Measurements from ENCODE around the gene KNL1.
"Not testable (repeated sequence)": the region's sequence is repeated elsewhere in the genome, so short reads cannot be mapped to it uniquely, and the experiment has no call there.

Gene KNL1

GRCh38 chr15:40647523-40647922 lies 53.5 kb downstream of the KNL1 start:
- H3K4me3 ChIP-seq (ENCODE audit: control insufficient read depth, low read depth, low read length), result no peak overlapping the region
- TF ChIP-seq, protein P1, sequence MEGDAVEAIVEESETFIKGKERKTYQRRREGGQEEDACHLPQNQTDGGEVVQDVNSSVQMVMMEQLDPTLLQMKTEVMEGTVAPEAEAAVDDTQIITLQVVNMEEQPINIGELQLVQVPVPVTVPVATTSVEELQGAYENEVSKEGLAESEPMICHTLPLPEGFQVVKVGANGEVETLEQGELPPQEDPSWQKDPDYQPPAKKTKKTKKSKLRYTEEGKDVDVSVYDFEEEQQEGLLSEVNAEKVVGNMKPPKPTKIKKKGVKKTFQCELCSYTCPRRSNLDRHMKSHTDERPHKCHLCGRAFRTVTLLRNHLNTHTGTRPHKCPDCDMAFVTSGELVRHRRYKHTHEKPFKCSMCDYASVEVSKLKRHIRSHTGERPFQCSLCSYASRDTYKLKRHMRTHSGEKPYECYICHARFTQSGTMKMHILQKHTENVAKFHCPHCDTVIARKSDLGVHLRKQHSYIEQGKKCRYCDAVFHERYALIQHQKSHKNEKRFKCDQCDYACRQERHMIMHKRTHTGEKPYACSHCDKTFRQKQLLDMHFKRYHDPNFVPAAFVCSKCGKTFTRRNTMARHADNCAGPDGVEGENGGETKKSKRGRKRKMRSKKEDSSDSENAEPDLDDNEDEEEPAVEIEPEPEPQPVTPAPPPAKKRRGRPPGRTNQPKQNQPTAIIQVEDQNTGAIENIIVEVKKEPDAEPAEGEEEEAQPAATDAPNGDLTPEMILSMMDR (IDR thresholded peaks at IDR 0.05; ENCODE audit: control insufficient read depth, insufficient read depth, low read depth, low read length, missing control alignments), result no peak
- no peak for DNase-seq (ENCODE audit: low read depth)

GRCh38 chr15:40650479-40650878 lies 56.4 kb downstream of the KNL1 start:
- no peak for DNase-seq (ENCODE audit: low read depth)
- no peak overlapping the region for H3K4me3 ChIP-seq (ENCODE audit: control insufficient read depth, low read depth, low read length)

DNA sequence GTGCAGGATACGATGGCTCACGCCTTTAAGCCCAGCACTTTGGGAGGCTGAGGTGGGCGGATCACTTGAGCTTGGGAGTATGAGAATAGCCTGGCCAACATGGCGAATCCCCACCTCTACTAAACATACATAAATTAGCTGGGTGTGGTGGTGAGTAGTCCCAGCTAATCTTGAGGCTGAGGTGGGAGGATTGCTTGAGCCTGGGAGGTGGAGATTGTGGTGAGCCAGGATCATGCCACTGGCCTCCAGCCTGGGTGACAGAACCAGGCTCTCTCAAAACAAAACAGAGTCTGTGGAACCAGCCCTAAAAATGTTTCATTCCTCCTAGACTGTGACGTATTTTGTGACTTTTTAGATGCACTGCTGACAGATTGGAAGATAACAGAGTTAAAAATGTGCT lies 66.6 kb downstream of the KNL1 start:
- DNase-seq (ENCODE audit: low read depth), result no peak
- TF ChIP-seq, protein P1 (IDR thresholded peaks at IDR 0.05; ENCODE audit: control insufficient read depth, insufficient read depth, low read depth, low read length, missing control alignments), result no peak

More at GRCh38 chr15:40650479-40650878, 56.4 kb downstream of the KNL1 start:
- TF ChIP-seq, protein P1 (IDR thresholded peaks at IDR 0.05; ENCODE audit: control insufficient read depth, insufficient read depth, low read depth, low read length, missing control alignments), result no peak

DNA sequence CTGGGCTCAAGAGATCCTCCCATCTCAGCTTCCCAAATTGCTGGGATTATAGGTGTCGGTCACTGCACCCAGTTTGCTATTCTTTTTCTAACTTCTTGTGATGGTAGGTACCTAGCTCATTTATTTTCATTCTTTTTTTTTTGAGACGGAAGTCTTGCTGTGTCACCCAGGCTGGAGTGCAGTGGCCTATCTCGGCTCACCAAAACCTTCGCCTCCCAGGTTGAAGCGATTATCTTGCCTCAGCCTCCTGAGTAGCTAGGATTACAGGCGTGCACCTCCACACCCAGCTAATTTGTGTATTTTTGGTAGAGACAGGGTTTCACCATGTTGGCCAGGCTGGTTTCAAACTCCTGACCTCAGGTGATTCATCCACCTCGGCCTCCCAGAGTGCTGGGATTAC lies 70.9 kb downstream of the KNL1 start:
- TF ChIP-seq, protein P1 (IDR thresholded peaks at IDR 0.05; ENCODE audit: control insufficient read depth, insufficient read depth, low read depth, low read length, missing control alignments), result no peak
- no peak for DNase-seq (ENCODE audit: low read depth)
- H3K4me3 ChIP-seq (ENCODE audit: control insufficient read depth, low read depth, low read length), result no peak overlapping the region

More for the DNA sequence above, 66.6 kb downstream of the KNL1 start:
- no peak overlapping the region for H3K4me3 ChIP-seq (ENCODE audit: control insufficient read depth, low read depth, low read length)

DNA sequence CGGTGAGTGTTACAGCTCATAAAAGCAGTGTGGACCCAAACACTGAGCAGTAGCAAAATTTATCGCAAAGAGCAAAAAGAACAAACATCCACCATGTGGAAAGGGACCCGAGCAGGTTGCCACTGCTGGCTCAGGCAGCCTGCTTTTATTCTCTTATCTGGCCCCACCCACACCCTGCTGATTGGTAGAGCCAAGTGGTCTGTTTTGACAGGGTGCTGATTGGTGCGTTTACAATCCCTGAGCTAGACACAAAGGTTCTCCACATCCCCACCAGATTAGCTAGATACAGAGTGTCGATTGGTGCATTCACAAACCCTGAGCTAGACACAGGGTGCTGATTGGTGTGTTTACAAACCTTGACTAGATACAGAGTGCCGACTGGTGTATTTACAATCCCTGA lies 82.2 kb downstream of the KNL1 start:
- H3K4me3 ChIP-seq (ENCODE audit: control insufficient read depth, low read depth, low read length); DNase-seq (ENCODE audit: low read depth): not testable (repeated sequence)

DNA sequence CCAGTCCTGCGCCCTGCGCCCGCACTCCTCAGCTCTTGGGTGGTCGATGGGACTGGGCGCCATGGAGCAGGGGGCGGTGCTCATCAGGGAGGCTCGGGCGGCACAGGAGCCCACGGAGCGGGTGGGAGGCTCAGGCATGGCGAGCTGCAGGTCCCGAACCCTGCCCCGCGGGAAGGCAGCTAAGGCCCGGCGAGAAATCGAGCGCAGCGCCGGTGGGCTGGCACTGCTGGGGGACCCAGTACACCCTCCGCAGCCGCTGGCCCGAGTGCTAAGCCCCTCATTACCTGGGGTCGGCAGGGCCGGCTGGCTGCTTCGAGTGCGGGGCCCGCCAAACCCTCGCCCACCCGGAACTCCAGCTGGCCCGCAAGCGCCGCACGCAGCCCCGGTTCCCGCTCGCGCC lies 82.9 kb downstream of the KNL1 start:
- not testable (repeated sequence) for H3K4me3 ChIP-seq (ENCODE audit: control insufficient read depth, low read depth, low read length); DNase-seq (ENCODE audit: low read depth)

DNA sequence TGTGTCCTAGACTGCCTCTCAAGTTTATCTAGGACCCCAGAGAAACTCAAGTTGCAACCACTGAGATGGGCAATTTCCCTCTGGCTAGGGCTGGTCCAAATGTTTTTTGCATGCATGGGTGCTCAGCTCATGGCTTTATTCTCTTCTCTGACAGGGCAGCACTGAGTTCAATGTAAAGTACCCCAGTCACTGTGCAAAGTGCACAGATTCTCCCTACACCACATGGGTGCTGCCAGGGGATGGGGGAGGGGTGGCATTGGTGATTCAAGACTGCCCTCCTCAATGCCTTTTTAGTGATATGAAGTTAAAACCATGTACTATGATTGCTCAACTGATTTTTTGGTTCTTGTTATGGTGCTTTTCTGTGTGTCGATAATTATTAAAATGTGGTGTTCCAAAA lies 86.1 kb downstream of the KNL1 start:
- no peak overlapping the region for H3K4me3 ChIP-seq (ENCODE audit: control insufficient read depth, low read depth, low read length)
- TF ChIP-seq, protein P1 (IDR thresholded peaks at IDR 0.05; ENCODE audit: control insufficient read depth, insufficient read depth, low read depth, low read length, missing control alignments), result no peak
- no peak for DNase-seq (ENCODE audit: low read depth)

DNA sequence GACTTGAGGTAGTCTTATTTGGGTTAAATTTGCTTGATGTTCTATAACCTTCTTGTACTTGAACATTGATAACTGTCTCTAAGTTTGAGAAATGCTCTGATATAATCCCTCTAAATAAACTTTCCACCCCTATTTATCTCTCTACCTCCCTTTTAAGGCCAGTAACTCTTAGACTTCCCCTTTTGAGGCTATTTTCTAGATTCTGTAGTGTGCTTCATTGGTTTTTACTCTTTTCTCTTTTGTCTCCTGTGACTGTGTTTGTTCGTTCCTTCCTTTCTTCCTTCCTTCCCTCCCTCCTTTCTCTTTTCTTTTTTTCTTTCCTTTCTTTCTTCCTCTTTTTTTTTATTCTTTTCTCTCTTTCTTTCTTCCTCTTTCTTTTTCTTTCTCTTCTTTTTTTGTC lies 86.9 kb downstream of the KNL1 start:
- H3K4me3 ChIP-seq (ENCODE audit: control insufficient read depth, low read depth, low read length); DNase-seq (ENCODE audit: low read depth): not testable (repeated sequence)
